GM18517 (cell line): ENCODE data around the gene PDHB.
"Not testable (repeated sequence)": the region's sequence is repeated elsewhere in the genome, so short reads cannot be mapped to it uniquely, and the experiment has no call there.

ENCODE experiments used
- ATAC-seq: cut with Tn5 transposase; IDR thresholded peaks from one replicate; pipeline ENCODE4 v1.9.1; 2021; ENCODE audit warnings: mild to moderate bottlenecking, moderate library complexity; ENCODE audit not compliant: unreplicated experiment

Gene PDHB

DNA sequence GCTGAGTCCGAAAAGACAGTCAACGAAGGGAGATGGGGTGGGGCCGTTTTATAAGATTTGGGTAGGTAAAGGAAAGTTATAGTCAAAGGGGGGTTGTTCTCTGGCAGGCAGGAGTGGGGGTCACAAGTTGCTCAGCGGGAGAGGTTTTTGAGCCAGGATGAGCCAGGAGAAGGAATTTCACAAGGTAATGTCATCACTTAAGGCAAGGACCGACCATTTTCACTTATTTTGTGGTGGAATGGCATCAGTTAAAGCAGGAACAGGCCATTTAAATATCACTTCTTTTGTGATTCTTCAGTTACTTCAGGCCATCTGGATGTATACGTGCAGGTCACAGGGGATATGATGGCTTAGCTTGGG, 7.3 kb upstream of the PDHB start:
- not testable (repeated sequence) for ATAC-seq

DNA sequence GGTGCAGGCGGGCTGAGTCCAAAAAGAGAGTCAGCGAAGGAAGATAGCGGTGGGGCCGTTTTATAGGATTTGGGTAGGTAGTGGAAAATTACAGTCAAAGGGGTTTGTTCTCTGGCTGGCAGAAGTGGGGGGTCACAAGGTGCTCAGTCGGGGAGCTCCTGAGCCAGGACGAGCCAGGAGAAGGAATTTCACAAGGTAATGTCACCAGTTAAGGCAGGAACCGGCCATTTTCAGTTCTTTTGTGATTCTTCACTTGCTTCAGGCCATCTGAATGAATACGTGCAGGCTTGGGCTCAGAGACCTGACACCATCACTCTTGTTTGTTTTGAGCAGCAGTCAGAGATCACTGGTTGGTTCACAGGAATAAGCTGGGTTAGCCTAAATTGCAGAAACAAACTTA, 3.6 kb upstream of the PDHB start:
- ATAC-seq: not testable (repeated sequence)

DNA sequence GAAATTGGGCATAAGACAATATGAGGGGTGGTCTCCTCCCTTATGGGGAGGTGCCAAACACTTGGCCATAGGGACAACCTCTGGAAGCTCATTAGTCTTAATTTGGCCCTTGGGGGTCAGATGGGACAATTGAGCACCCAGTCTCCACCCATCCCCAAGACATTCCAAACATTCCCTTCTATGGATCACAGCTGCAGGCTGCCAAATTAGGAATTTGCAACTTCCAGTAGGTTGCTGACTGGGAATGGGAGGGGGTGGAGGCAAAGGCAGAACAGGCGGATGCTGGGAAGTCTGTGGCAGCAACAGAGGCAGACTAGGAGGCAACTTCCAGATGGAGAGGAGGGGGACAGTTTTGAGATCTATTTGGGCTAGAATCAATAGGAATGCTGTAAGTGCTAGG, 1.4 kb upstream of the PDHB start:
- no peak for ATAC-seq

DNA sequence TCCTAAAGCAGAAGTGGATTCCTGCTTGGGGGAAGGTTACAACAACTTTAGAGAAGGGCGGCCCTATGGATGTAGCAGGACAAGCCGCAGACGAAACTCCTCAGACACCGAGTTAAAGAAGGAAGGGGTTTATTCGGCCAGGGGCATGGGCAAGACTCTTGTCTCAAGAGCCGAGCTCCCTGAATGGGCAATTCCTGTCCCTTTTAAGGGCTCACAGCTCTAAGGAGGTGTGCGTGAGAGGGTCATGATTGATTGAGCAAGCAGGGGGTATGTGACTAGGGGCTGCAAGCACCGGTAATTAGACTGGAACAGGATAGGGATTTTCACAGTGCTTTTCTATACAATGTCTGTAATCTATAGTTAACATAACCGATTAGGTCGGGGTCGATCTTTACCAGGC, 879 bp upstream of the PDHB start:
- ATAC-seq: no peak

DNA sequence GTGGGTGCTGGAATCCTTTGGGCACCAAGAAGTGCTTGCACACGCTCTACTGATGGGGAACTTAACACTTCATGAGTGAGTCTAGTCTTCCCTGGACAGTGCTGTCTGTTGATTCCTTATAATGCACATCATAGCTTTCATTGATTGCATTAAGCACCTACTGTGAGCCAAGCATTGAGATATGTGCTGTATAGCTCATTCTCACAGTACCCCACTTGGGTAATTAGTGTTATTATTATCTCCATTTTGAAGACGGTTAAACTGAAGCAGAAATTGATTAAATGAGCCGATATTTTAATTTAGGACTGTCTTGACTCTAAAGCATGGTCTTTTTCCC, 504 bp upstream of the PDHB start:
- ATAC-seq: no peak

DNA sequence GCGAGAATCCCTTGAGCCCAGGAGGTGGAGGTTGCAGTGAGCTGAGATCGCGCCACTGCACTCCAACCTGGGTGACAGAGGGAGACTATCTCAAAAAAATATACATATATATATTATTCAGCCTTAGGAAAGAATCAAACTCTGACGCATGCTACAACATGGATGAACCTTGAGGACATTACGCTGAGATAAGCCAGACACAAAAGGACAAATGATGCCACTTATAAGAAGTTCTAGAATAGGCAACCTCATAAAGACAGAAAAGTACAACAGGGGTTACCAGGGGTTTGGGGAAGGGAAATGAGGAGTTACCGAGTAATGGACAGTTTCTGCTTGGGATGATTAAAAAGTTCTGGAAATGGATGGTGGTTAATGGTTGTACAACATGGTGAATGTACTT, 727 bp downstream of the PDHB start:
- ATAC-seq: no peak

DNA sequence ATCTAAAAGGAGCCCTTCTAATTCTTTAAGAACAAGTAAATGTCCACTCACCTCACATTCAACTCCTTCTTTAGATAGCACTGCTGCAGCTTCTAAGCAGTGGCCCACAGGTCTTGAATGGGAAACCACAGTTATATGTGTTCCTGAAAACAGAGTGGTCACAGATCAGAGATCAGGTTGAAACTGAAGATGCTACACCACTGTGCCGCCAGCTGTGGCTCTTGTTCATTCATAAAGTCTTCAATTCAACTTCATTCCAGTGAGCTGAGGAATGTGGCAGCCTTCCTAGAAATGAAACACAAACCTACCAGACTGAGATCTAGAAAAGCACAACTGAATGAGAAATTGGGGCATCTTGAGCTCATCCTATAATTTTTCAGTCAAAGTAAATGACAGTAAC, 4.0 kb downstream of the PDHB start:
- ATAC-seq: no peak

DNA sequence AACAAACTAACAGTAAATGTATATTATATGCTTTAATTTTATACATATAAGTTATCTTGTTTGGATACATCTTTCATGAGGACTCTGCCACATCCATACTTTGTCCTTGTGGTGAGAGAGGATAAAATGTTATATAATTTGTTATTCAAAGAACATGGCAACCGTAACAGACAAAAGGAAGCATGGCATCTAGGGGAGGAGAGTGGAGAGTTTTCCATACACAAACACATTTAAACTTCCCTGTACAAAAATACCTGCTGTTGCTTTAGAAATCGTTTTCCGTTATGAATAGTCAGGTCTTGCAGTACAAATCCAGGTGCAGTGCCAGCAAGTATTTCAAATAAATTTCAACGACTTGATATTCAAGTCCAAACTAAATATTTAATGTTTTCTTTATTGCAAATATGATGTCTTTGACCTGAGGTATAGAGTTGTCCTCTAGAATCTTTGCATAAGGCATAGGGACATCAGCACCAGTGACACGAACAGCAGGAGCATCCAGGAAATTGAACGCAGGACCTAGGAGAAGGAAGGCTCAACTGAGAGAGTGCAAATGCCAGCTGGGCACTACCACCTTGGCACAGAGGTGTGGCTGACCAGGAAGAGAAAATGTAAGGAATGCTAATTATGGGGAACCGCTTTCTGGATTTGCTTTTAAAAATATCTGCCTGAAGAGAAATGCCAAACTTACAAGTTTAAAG, 5.8 kb downstream of the PDHB start:
- no peak for ATAC-seq

DNA sequence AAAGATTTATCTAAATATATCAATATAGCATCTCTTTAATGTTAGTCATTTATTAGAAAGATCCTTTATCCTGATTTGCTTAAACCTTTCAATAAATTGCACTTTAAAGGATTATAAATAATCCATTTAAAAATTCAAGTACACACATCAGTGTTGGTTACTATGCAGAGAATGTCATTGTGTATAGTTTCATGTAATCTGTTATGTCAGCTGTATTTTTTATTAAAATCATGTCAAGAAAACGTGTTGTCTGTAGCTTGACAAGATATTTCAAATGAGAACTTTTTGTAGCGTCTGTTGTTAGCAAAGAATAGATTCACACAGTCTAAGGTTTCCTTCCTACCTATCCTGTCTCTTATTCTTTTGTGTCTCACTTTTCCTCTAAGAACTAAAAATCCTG, 7.8 kb downstream of the PDHB start:
- ATAC-seq: no peak

DNA sequence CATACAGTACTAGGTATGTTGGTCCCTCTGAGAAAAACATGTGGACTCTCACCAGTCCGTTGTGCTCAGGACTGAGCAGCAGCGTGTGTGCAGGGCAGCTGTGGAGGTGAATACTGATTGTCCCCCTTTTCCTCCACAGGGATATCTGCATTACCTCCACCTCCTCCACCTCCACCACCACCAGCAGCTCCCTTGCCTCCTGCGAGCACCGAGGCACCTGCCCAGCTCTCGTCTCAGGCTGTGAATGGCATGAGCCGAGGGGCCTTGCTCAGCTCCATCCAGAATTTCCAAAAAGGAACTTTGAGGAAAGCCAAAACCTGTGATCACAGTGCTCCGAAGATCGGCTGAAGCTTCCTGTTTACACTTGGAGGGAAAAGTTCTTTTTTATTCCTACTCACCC, 9.0 kb downstream of the PDHB start:
- ATAC-seq: no peak

DNA sequence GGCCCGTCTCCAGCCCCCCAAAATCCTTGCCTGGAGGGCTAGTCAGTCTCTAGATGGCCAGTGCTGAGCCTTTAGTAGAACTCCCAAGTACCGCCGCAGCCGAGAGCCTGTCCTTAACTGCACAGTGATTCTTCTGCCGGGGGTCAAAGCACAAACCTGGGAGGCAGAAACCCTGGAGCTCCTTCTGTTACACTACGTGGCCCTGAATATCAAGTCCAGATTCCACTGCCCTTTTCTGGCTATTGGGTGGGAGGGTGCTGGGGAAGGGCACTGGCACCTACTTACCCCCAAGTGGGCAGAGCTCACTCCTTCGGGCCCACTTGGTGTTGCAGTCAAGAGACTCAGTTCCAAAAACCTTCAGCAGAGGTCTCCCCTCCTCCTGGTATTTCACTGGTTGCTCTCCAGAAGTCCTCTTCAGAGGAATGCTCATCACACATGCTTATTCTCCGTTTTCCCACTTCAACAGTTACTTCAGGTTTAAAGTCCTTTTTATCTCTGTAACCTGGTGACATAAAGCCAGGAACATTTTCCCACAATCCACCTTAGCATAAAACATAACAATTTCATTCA, 10.8 kb downstream of the PDHB start:
- no peak for ATAC-seq

DNA sequence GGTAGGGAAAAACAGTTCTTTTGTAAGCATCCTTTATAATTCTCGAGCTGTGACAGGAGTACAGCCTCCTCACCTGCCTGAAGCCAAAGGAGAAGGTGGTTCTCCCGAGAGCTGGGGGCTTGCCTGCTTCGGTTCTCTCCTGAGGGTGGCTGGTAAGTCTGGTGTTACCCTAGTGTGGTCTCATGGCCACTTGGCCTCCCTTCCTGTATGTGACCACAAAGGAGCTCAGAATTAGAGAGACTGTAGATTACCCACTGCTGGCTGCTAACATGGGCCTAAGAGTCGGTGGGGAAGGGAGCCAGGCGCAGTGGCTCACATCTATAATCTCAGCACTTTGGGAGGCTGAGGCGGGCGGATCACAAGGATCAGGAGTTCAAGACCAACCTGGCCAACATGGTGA, 12.6 kb downstream of the PDHB start:
- ATAC-seq: no peak

DNA sequence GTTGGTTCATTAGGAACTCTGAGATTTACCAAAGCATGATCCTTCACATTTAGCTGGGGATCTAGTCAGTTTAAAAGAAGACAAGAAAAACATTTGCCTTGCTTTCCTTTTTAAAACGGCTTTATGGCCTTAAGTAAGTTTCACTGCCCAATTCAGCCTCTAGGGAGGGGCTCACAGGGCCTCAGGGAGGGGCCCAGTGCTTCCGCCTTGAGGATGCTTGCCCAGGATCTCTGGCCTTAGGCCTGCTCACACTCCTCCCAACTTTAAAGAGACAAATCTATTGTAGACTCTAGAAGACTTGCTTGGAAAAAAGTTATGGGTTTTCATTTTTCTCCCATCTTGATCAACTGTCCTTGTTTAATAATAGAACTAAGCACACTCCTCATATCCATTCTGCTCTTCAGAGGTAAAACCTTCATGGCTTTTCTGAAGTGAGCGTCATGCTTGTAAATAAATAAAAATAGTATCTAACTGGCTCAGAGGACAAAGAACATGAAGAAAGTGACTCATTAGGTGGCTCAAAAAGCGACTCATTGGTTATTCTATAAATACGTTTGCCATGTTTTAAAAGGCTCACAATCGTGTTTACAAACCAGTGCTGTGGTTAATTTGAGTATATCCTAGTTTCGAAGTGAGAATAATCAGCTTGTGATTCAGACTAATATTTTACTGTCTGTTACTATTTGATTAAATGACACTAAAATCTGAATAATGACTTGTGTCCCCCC, 13.7 kb downstream of the PDHB start:
- peak; percentile 75 for ATAC-seq

DNA sequence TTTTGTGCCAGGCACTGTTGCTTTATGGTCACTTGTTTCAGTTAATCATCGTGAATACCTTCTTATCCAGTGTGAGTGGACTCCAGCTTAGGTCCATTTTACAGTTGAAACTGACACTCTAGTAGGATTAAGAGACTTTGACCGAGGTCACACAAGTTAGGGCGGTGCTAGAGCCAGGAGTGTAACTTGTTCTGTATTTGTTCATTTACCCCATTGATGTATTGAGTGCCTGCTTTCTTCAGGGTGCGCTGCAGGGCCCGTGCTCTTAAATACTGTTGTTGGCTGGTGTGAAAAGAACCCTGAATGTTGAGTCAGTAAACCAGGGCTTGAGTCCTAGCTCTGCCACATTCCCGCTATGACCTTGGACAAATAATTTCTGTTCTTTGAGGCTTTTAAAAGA, 15.4 kb downstream of the PDHB start:
- no peak for ATAC-seq

DNA sequence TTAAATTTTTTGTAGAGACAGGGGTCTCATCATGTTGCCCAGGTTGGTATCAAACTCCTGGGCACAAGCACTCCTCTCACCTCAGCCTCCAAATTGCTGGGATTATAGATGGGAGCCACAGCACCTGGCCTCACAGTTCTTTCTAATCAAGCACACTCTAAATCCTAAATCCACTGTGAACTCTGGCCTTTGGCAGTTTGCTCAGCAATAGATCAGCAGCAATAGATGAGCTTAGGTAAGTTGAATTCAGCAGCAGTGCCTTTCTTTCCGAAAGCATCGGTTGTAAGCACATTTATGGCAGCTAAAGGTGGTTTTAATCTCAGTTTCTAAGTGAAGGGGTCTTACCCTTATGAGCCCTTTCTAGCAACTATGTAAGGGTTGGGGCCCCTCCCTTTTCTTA, 16.6 kb downstream of the PDHB start:
- ATAC-seq: no peak

DNA sequence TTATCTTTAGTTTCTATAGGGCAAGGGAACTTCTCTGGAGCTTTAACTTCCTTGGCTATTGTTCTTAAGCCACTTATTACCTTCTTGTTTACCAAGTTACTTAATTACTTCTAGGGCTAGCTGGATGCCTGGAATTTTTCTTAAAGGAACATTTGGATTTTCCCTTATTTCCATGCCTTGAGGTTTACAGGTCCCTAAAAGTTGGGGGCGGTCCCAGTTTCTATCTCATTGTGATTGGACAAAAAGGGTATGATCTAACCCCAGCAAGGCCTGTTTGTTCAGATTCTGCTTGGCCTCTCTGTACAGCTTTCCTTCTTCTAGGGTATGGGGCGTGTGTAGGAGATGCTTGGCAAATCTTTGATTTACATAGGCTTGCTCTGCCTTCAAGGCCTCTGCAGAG, 17.4 kb downstream of the PDHB start:
- ATAC-seq: no peak

DNA sequence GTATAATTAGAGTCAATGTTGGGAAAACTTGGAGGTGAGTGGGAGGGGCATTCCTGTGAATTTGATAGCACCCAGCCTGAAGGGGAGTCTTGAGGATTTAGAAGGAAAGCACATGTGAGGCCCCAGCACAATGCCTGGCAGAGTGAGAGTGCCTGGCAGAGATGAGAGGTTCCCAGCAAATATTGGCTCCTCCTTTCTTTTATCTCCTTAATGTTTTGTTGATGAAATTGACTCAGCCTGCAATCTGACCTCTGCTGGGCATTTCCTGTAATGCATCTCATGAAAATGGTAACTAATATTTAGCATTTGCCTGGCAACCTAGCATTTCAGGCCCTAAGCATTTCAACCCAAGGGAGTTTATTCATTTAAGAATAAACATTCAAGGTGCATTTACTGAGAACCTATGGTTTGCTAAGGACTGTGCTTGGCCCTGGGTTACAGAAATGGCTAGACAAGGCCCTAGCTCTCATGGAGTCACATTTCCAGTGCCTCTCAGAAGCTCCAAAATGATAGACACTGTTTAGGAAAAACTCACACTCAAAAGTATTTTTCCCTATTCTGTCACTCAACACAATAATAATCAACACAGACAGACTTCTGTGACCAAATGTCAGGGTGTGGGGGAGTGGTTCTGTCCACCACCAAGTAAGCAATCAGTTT, 19.0 kb downstream of the PDHB start:
- no peak for ATAC-seq

DNA sequence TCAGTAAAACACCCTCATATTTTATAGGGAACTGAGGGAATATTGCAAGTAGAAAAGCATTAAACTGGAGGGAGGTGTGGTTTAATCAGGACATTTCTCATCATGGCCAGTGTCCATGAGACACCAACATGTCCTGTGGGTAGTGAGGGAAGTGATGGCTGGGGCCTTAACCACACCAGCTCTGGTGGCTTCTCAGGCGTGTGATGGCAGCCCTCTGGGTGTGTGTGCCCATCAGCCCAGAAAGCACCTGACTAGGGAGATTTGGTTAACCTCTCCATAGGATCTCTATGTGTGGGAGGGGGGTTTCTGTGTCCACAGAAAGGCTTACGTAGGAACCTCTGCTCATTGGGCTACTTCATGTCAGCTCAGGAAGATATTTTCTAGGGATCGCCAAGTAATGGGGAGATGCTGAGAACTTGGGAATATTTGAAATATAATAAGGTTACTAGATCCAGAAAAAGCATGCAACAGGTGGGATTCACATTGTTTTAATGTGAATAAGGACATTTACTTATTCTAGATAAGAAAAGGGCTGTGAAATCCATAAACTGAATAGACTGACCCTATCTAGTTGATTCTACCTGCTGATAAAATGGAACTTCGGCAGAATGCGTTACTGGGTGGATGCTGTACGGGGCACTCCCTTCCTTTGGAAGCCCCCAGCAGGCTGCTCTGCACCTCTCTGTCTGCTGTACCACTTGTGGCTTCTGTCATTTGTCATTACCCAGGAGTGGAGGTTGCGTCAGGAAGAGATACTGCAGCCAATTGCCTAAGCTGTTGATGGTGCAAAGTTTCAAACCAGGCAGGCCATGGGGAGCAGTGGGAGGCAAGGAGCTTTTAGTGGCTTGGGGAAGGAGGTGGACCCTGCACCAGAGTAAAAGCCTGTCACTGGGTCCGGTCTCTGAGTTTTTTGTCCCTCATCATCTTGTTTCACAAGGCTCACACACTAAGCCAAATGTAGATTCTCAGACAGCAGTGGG, 21.5 kb downstream of the PDHB start:
- ATAC-seq: no peak

DNA sequence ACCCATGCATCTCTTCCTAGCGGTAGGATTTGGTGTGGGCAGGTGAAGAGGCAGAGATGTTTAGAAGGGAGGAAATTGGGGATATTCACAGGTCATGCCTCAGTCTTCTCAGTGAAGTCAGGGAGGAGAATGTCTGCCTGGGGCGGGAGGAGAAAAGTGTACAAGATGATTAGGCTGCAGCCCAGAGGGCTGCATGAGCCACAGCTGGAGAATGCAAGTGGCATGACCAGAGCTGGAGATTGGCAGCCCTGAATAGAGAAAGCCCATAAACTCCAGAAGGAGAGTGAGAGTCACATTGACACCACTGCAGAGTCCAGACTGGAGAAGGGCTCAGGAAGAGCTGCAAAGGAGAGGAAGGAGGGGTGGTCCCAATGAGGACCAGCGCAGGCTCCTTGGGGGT, 22.6 kb downstream of the PDHB start:
- ATAC-seq: no peak

DNA sequence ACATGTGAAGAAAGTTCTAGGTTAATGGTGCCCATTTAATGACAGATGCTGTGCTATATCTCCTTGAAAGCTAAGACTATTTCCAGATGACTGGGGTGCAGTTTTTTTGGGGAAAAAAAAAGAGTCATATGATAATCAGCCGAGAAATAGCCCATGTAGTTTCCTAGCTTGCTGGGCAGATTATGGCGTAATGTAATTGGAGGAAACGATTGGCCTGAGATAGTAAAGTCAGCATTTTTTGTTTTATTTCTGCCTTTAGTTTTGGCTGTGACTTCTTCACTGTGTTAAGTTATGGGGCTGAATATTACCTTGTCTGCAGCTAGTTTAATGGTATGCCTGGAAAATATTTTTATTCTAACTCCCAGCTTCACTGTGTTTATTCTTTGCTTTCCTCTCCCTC, 24.0 kb downstream of the PDHB start:
- no peak for ATAC-seq

DNA sequence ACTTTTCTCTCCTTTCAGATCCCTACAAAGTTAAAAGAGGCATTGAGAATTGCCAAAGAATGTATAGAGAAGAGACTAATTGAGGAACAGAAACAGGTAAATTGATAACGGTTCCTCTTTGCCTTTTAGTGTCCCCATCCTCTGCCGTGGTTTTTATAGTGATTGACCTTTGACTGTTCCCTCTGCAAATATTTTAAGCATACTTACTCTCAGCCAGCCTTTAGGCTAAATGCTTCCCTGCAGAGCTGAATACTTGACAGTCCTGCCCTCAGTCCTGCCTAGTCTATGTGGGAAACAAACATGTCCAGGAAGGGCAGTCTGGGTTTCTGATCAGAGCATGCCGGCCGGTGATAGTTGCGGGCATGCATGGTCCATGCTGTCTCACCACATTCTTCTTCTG, 24.7 kb downstream of the PDHB start:
- no peak for ATAC-seq
